Astrocyte (in vitro differentiated cells and primary cell): Measurements from ENCODE around the gene SUN5. TPM values are rescaled to one million over a fixed set of nuclear protein-coding genes. Genes with fewer than 3 reads are reported as not detected.
A peak's percentile ranks its signal among the peaks of the same experiment; 100 is the strongest.

ENCODE experiments used
- DNase-seq: peaks from one replicate; pipeline ENCODE4 v3.0.0-alpha.2; 2010; ENCODE audit warnings: low read depth
- FAIRE-seq: peaks from 2 replicates; lab custom pipeline; 2011; peaks lifted over from hg19 to GRCh38; lab: Jason Lieb, UNC
- H2AFZ ChIP-seq: 2 replicates; pipeline ENCODE4 v1.6.0; 2012; ENCODE audit warnings: low read depth, low read length, inconsistent platforms
- H3K27ac ChIP-seq: 2 replicates; pipeline ENCODE4 v1.5.1; 2011; ENCODE audit warnings: low read depth, low read length, inconsistent platforms
- H3K27me3 ChIP-seq: 2 replicates; pipeline ENCODE4 v1.6.0; 2011; ENCODE audit warnings: low read length, inconsistent platforms; ENCODE audit not compliant: insufficient read depth
- H3K36me3 ChIP-seq: 2 replicates; pipeline ENCODE4 v1.5.1; 2011; ENCODE audit warnings: low read length, inconsistent platforms; ENCODE audit not compliant: insufficient read depth
- H3K4me1 ChIP-seq: 2 replicates; pipeline ENCODE4 v1.5.1; 2011; ENCODE audit warnings: low read length, inconsistent platforms; ENCODE audit not compliant: insufficient read depth
- H3K4me2 ChIP-seq: 2 replicates; pipeline ENCODE4 v1.6.0; 2012; ENCODE audit warnings: low read length, inconsistent platforms
- H3K4me3 ChIP-seq: 2 replicates; pipeline ENCODE4 v1.5.1; 2011; ENCODE audit warnings: low read depth, mild to moderate bottlenecking, low read length, inconsistent platforms; ENCODE audit not compliant: insufficient read depth
- H3K79me2 ChIP-seq: 2 replicates; pipeline ENCODE4 v1.6.0; 2012; ENCODE audit warnings: mild to moderate bottlenecking, low read length, inconsistent platforms; ENCODE audit not compliant: insufficient read depth
- H3K9ac ChIP-seq: 2 replicates; pipeline ENCODE4 v1.6.0; 2012; ENCODE audit warnings: mild to moderate bottlenecking, low read length, inconsistent platforms
- H3K9me3 ChIP-seq: 2 replicates; pipeline ENCODE4 v1.5.1; 2012; ENCODE audit warnings: low read depth, mild to moderate bottlenecking, low read length, inconsistent platforms; ENCODE audit not compliant: insufficient read depth
- H4K20me1 ChIP-seq: 2 replicates; pipeline ENCODE4 v1.6.0; 2012; ENCODE audit warnings: low read length, inconsistent platforms; ENCODE audit not compliant: insufficient read depth
- H3K27ac Mint-ChIP-seq: one replicate; pipeline ENCODE4 v1.8.0; 2021; ENCODE audit warnings: mild to moderate bottlenecking, mixed read lengths; ENCODE audit not compliant: unreplicated experiment
- H3K27me3 Mint-ChIP-seq: one replicate; pipeline ENCODE4 v1.8.0; 2021; ENCODE audit warnings: low read depth, mixed read lengths; ENCODE audit not compliant: unreplicated experiment
- H3K36me3 Mint-ChIP-seq: one replicate; pipeline ENCODE4 v1.8.0; 2021; ENCODE audit warnings: low read depth, mixed read lengths; ENCODE audit not compliant: unreplicated experiment
- H3K4me1 Mint-ChIP-seq: one replicate; pipeline ENCODE4 v1.8.0; 2021; ENCODE audit warnings: low read depth, mixed read lengths; ENCODE audit not compliant: unreplicated experiment
- H3K4me3 Mint-ChIP-seq: one replicate; pipeline ENCODE4 v1.8.0; 2021; ENCODE audit warnings: mild to moderate bottlenecking, moderate library complexity, mixed read lengths; ENCODE audit not compliant: unreplicated experiment
- H3K9me3 Mint-ChIP-seq: one replicate; pipeline ENCODE4 v1.8.0; 2021; ENCODE audit warnings: mild to moderate bottlenecking, mixed read lengths; ENCODE audit not compliant: unreplicated experiment
- CTCF ChIP-seq: IDR thresholded peaks from 2 replicates; pipeline ENCODE4 v1.5.1; 2011; ENCODE audit warnings: low read depth, mild to moderate bottlenecking, inconsistent platforms, low read length, moderate library complexity; ENCODE audit not compliant: insufficient read depth
- EZH2 ChIP-seq: IDR thresholded peaks from 2 replicates; pipeline ENCODE4 v1.6.1; 2012; ENCODE audit warnings: mild to moderate bottlenecking, low read length, inconsistent platforms; ENCODE audit not compliant: insufficient read depth
- total RNA-seq: library from RNA; stranded (reverse); gene quantifications from 2 replicates; pipeline ENCODE4 v1.2.1, GENCODE V29; 2021

SUN5 gene
- total RNA-seq, 1 donor from 2014 or later = not detected

- H3K4me2 ChIP-seq = no peak overlapping the region
- TF ChIP-seq CTCF (no peak), EZH2 (no peak)
- H3K27ac ChIP-seq = no peak overlapping the region
- no peaks in the 10 kb centered on the region for H3K27me3 ChIP-seq
- Mint-ChIP-seq H3K27ac (no peak overlapping the region), H3K4me3 (no peak overlapping the region), H3K9me3 (peaks cover 2% of the 10 kb centered on the region), H3K4me1 (no peaks in the 10 kb centered on the region), H3K27me3 (peaks cover 33% of the 10 kb centered on the region), H3K36me3 (no peaks in the 10 kb centered on the region)
- H4K20me1 ChIP-seq = no peaks in the 10 kb centered on the region
- no peak overlapping the region for H2AFZ ChIP-seq
- no peaks in the 10 kb centered on the region for H3K36me3 ChIP-seq
- H3K4me3 ChIP-seq = no peak overlapping the region
- no peak overlapping the region for H3K9ac ChIP-seq
- no peak for DNase-seq
- H3K4me1 ChIP-seq = no peaks in the 10 kb centered on the region
- no peaks in the 10 kb centered on the region for H3K79me2 ChIP-seq
- FAIRE-seq = no peak
- no peaks in the 10 kb centered on the region for H3K9me3 ChIP-seq
Observed at GRCh38 chr20:33006776-33007375, 2.6 kb upstream of the SUN5 start.

- H3K9me3 ChIP-seq = no peaks in the 10 kb centered on the region
- no peak overlapping the region for H3K4me3 ChIP-seq
- H3K36me3 ChIP-seq = no peaks in the 10 kb centered on the region
- FAIRE-seq (no peak), DNase-seq (no peak)
- TF ChIP-seq CTCF (no peak), EZH2 (no peak)
- H3K9ac ChIP-seq = no peak overlapping the region
- Mint-ChIP-seq H3K27ac (no peak overlapping the region), H3K36me3 (no peaks in the 10 kb centered on the region), H3K4me1 (no peaks in the 10 kb centered on the region), H3K27me3 (peaks cover 25% of the 10 kb centered on the region), H3K9me3 (peaks cover 2% of the 10 kb centered on the region), H3K4me3 (no peak overlapping the region)
- H4K20me1 ChIP-seq = no peaks in the 10 kb centered on the region
- no peaks in the 10 kb centered on the region for H3K79me2 ChIP-seq
- H2AFZ ChIP-seq = no peak overlapping the region
- H3K4me2 ChIP-seq = no peak overlapping the region
- no peaks in the 10 kb centered on the region for H3K27me3 ChIP-seq
- no peaks in the 10 kb centered on the region for H3K4me1 ChIP-seq
- no peak overlapping the region for H3K27ac ChIP-seq
Observed at GRCh38 chr20:33005908-33006775, 1.9 kb upstream of the SUN5 start.

DNA sequence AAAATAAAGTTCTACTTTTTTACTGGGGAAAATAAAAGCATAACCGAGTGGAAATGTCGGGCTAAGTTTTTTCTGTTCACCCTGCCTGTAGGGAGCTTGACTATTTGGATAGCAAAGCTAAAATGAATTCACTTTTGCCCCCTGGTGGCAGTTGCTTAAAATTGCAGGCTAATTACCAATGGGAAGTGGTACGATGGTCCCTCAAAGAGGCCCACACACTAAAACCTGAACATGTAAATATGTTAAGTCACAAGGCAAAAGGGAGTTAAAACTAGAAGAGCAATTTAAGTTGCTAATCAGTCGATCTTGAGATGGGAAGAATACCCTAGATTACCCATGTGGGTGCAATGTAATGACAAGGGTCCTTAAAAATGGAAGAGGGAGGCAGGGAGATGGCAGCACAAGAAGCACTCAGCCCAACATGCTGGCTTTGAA lies 916 bp upstream of the SUN5 start:
- H3K4me1 Mint-ChIP-seq = no peaks in the 10 kb centered on the region
- Histone ChIP-seq H3K9me3 (no peaks in the 10 kb centered on the region), H3K4me3 (no peak overlapping the region), H3K9ac (no peak overlapping the region), H3K4me2 (no peak overlapping the region), H3K36me3 (no peaks in the 10 kb centered on the region), H3K27ac (no peak overlapping the region), H4K20me1 (no peaks in the 10 kb centered on the region), H3K79me2 (no peaks in the 10 kb centered on the region), H3K27me3 (no peaks in the 10 kb centered on the region), H3K4me1 (no peaks in the 10 kb centered on the region), H2AFZ (no peak overlapping the region)
- H3K27me3 Mint-ChIP-seq = peaks cover 18% of the 10 kb centered on the region
- H3K36me3 Mint-ChIP-seq = no peaks in the 10 kb centered on the region
- TF ChIP-seq CTCF = peak; percentile 42
- no peak for TF ChIP-seq EZH2
- no peak overlapping the region for H3K4me3 Mint-ChIP-seq
- no peak overlapping the region for H3K27ac Mint-ChIP-seq
- no peak for FAIRE-seq
- no peak for DNase-seq
- peaks cover 2% of the 10 kb centered on the region for H3K9me3 Mint-ChIP-seq
